ENCODE results near the gene HOXD11. TPM values are rescaled to one million over a fixed set of nuclear protein-coding genes. Genes with fewer than 3 reads are reported as not detected.

The HOXD11 gene
- total RNA-seq, 1 donor from 2014 or later: not detected

DNA sequence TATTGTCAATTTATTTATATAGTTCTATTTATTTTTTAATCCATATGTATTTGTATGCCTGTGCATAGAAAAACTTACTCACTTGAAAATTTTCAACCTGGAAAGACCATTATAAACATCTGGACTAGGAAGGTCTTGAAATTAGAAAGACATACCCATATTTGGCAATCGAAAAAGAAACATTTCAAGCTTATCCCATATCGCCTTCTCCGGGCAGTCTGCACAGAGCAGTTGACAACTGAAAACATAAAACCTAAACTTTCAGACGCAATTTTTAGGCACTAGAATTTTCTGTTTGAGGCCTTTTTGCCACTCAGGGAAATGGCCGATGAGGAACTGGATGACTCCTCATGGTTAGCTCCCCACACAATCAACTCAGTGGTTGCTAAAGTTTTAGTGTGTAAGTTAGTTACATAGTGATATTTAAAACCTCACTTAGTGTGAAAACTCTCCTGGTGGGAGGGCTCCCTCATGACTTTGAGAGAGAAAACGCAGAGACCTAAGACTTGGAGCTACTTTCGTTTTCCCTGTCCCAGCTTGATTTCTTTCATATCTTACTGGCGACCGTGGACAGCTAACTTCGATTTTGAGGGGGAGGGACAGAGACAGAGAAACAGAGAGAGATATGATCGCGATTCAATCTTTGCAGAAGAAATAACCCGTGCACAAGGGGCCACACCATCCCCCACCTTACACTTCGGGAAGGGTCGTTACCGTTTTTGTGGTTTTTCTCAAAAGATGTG lies 10.7 kb upstream of the HOXD11 start:
- Histone ChIP-seq H3K27me3 (peaks cover 99% of the 10 kb centered on the region), H3K27ac (no peak overlapping the region), H3K4me1 (peaks cover 25% of the 10 kb centered on the region), H3K9me3 (no peaks in the 10 kb centered on the region), H3K4me3 (peak overlapping the region; percentile 45), H3K36me3 (no peaks in the 10 kb centered on the region)
- TF ChIP-seq, protein P1, sequence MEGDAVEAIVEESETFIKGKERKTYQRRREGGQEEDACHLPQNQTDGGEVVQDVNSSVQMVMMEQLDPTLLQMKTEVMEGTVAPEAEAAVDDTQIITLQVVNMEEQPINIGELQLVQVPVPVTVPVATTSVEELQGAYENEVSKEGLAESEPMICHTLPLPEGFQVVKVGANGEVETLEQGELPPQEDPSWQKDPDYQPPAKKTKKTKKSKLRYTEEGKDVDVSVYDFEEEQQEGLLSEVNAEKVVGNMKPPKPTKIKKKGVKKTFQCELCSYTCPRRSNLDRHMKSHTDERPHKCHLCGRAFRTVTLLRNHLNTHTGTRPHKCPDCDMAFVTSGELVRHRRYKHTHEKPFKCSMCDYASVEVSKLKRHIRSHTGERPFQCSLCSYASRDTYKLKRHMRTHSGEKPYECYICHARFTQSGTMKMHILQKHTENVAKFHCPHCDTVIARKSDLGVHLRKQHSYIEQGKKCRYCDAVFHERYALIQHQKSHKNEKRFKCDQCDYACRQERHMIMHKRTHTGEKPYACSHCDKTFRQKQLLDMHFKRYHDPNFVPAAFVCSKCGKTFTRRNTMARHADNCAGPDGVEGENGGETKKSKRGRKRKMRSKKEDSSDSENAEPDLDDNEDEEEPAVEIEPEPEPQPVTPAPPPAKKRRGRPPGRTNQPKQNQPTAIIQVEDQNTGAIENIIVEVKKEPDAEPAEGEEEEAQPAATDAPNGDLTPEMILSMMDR (IDR thresholded peaks at IDR 0.05): no peak
- ATAC-seq (no peak), DNase-seq (no peak)
- intact Hi-C loops (cut with DNase I): no loop called here

DNA sequence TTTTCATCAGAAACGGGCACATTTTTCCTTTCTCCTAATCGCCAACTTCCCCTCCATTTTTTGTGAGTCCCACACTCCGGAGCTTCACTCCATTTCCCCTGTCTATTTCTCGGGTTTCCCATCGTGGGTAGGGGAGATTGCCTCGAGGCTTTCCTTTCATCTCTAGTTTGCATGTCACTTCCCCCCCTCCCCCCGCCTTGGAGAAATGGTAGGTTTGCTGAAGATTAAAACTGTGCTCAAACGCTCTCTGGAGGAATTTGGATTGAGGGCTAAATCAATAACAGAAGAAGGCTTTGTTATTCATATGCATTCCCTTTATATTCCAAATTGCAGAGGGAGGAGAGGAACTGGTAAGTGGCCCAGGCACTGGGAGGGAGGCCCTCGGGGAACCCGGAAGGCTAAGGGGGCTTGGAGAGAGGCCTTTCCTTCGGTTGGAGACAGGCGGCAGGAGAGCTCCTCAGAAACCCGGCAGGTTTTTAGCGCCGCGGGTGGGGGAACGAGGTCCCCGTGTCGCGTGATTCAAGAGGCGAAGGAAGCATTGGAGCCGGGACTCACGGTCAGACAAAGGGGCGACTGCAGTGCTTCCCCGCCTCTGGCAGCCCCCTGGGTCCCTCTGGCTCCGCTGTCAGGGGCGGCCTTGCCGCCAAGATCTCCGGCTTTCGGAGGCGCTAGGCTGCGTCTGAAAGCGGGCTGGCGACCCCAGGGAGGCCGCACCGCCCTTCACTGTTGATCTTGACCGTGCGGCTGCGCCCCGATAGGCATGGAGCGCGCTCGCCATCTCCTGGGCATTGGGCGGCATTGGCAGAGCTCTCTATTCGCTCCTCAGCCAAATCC lies 9.9 kb upstream of the HOXD11 start:
- H3K27me3 ChIP-seq: peaks cover 99% of the 10 kb centered on the region

DNA sequence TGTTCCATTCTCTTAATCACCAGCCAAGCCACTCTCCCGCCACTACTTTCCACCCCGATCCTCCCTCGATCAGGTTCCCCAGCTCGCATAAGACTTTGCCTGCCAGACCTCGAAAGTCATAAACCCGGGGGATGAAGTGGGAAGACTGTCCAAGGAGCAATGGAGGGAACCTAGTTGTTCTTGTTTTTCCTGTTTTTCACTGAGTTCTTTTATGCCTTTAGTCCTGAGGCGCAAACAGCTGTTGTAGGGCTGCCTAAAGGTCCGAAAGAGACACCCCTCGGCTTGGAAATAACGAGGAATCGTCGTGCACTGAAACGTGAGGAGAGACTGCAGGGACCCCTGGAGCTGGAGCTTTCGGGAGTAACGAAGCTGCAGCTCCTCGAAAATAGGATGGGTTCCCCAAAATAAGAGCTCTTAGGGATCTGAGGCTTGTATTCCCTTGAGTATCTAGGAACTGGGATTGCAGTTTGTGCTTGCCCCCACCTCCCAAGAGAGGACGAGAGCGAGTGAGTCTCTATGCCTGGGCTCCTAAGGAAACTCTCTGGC lies 9.2 kb upstream of the HOXD11 start:
- peaks cover 20% of the 10 kb centered on the region for H3K4me1 ChIP-seq
- ATAC-seq: no peak
- no peak overlapping the region for H3K27ac ChIP-seq
- H3K27me3 ChIP-seq: peaks cover 99% of the 10 kb centered on the region
- no peak overlapping the region for H3K4me3 ChIP-seq
- no peaks in the 10 kb centered on the region for H3K36me3 ChIP-seq
- intact Hi-C loops (cut with DNase I): no loop called here
- no peak for DNase-seq
- TF ChIP-seq, protein P1 (IDR thresholded peaks at IDR 0.05): no peak
- no peaks in the 10 kb centered on the region for H3K9me3 ChIP-seq

More for the DNA sequence above, 9.9 kb upstream of the HOXD11 start:
- Histone ChIP-seq H3K4me3 (peak overlapping the region; percentile 45), H3K36me3 (no peaks in the 10 kb centered on the region), H3K4me1 (peaks cover 23% of the 10 kb centered on the region), H3K27ac (no peak overlapping the region), H3K9me3 (no peaks in the 10 kb centered on the region)
- ATAC-seq: peak; percentile 90
- TF ChIP-seq, protein P1 (IDR thresholded peaks at IDR 0.05): peak; percentile 86
- intact Hi-C loops (cut with DNase I): no loop called here
- peak; percentile 80 for DNase-seq

DNA sequence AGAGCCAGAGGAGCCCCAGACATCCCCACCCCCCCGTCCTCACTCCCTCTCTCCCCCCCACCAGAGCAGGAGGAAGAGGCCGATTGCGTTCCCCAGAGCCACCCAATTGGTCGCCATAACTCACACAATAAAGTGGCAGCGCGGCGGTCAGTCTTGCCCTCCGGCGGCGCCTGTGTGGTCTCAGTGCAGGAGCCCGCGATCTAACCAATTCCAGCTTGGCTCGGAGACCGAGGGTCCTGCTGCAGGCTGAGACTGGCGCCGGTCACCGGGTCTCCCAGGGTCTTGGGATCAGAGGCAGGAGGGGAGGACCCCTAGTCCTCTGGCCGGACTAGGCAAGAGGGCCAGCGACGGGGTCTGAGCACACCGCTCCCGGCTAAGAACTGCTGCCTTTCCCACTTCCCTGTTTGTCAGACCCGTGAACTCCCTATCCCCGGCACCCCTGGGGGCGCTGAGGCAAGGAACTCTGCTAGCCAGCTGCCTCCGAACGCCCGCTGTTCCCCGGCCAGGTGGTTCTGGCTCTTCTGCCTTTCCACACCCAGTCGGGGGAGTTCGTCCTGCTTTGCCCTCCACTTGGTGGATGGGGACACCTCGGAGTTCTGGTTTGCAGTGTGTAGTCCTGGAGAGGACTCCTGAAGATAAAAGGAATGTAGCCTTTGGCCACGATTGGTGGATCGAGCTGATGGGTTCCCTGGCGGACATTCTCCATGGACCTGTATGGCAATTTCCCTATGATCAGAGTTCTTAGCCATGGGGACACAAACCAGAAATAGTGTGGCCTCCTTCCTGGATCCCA lies 8.5 kb upstream of the HOXD11 start:
- DNase-seq (peak; percentile 62), ATAC-seq (no peak)
- no peaks in the 10 kb centered on the region for H3K36me3 ChIP-seq
- intact Hi-C loops (cut with DNase I): no loop called here
- no peaks in the 10 kb centered on the region for H3K9me3 ChIP-seq
- H3K27ac ChIP-seq: no peak overlapping the region
- H3K4me3 ChIP-seq: no peak overlapping the region
- TF ChIP-seq, protein P1 (IDR thresholded peaks at IDR 0.05): no peak
- peaks cover 14% of the 10 kb centered on the region for H3K4me1 ChIP-seq
- peaks cover 99% of the 10 kb centered on the region for H3K27me3 ChIP-seq

DNA sequence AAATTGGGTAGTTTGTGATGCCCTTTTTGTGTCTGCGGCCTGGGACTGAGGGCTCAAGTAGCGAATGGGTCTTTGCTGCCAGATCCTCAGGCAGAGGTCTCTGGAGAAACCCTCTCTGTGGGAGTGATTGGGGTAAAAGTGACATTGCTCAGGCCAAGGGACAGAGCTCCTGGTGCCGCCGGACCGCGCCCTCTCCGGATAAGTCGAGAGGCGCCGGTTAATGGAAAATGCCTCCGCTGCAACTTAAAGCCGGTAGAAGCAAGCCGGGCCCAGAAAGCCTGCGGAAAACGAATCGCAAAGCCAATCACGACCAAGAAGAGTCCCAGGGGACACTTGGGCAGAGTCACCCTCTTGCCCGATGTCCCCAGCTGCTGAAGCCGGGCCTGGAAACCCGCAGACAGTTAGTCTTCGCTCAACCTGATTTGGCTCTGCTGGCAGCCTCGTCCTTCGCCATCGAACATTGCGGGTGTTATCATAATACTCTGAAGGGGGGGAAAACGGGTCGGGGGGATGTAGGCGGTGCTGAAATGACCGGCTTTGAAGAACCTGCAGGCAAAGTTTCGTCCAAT lies 7.8 kb upstream of the HOXD11 start:
- intact Hi-C loops (cut with DNase I): no loop called here
- Histone ChIP-seq H3K27ac (no peak overlapping the region), H3K27me3 (peaks cover 99% of the 10 kb centered on the region), H3K4me1 (peaks cover 14% of the 10 kb centered on the region), H3K9me3 (no peaks in the 10 kb centered on the region), H3K36me3 (no peaks in the 10 kb centered on the region), H3K4me3 (no peak overlapping the region)
- no peak for ATAC-seq
- TF ChIP-seq, protein P1 (IDR thresholded peaks at IDR 0.05): no peak
- no peak for DNase-seq

All from upper lobe of right lung (tissue), 1 donor.